ENCODE data around the gene RTTN. TPM values are rescaled to one million over a fixed set of nuclear protein-coding genes. Genes with fewer than 3 reads are reported as not detected.

RTTN gene
- total RNA-seq, 1 donor from 2014 or later = 15.8 TPM

GRCh38 chr18:70024093-70024492 lies 181.4 kb downstream of the RTTN start:
- peaks cover 5% of the 10 kb centered on the region for H3K36me3 Mint-ChIP-seq (ENCODE audit: low read depth, unreplicated experiment)
- TF ChIP-seq CTCF (IDR thresholded peaks at IDR 0.05; ENCODE audit: unreplicated experiment) = no peak
- no peak overlapping the region for H3K4me3 Mint-ChIP-seq (ENCODE audit: unreplicated experiment)
- no peaks in the 10 kb centered on the region for H3K27me3 Mint-ChIP-seq (ENCODE audit: unreplicated experiment)
- no peak overlapping the region for H3K27ac Mint-ChIP-seq (ENCODE audit: unreplicated experiment)
- H3K4me1 Mint-ChIP-seq (ENCODE audit: unreplicated experiment) = peaks cover 10% of the 10 kb centered on the region
- DNase-seq (ENCODE audit: low spot score) = no peak
- no peaks in the 10 kb centered on the region for H3K9me3 Mint-ChIP-seq (ENCODE audit: unreplicated experiment)

GRCh38 chr18:70022636-70023035 lies 182.9 kb downstream of the RTTN start:
- no peak overlapping the region for H3K27ac Mint-ChIP-seq (ENCODE audit: unreplicated experiment)

GRCh38 chr18:70021498-70021897 lies 184.0 kb downstream of the RTTN start:
- Mint-ChIP-seq H3K4me1 (ENCODE audit: unreplicated experiment) (peaks cover 29% of the 10 kb centered on the region), H3K9me3 (ENCODE audit: unreplicated experiment) (no peaks in the 10 kb centered on the region), H3K4me3 (ENCODE audit: unreplicated experiment) (no peak overlapping the region), H3K27ac (ENCODE audit: unreplicated experiment) (no peak overlapping the region), H3K36me3 (ENCODE audit: low read depth, unreplicated experiment) (peaks cover 5% of the 10 kb centered on the region), H3K27me3 (ENCODE audit: unreplicated experiment) (no peaks in the 10 kb centered on the region)
- TF ChIP-seq CTCF (IDR thresholded peaks at IDR 0.05; ENCODE audit: unreplicated experiment) = no peak
- DNase-seq (ENCODE audit: low spot score) = no peak

More at GRCh38 chr18:70022636-70023035, 182.9 kb downstream of the RTTN start:
- TF ChIP-seq CTCF (IDR thresholded peaks at IDR 0.05; ENCODE audit: unreplicated experiment) = no peak
- Mint-ChIP-seq H3K36me3 (ENCODE audit: low read depth, unreplicated experiment) (peaks cover 5% of the 10 kb centered on the region), H3K27me3 (ENCODE audit: unreplicated experiment) (no peaks in the 10 kb centered on the region), H3K4me1 (ENCODE audit: unreplicated experiment) (peaks cover 20% of the 10 kb centered on the region), H3K9me3 (ENCODE audit: unreplicated experiment) (no peaks in the 10 kb centered on the region), H3K4me3 (ENCODE audit: unreplicated experiment) (no peak overlapping the region)
- DNase-seq (ENCODE audit: low spot score) = no peak

GRCh38 chr18:70021043-70021442 lies 184.4 kb downstream of the RTTN start:
- TF ChIP-seq CTCF (IDR thresholded peaks at IDR 0.05; ENCODE audit: unreplicated experiment) = no peak
- no peak overlapping the region for H3K27ac Mint-ChIP-seq (ENCODE audit: unreplicated experiment)

GRCh38 chr18:70019991-70020390 lies 185.5 kb downstream of the RTTN start:
- no peak for TF ChIP-seq CTCF (IDR thresholded peaks at IDR 0.05; ENCODE audit: unreplicated experiment)
- no peak for DNase-seq (ENCODE audit: low spot score)
- Mint-ChIP-seq H3K36me3 (ENCODE audit: low read depth, unreplicated experiment) (peaks cover 5% of the 10 kb centered on the region), H3K9me3 (ENCODE audit: unreplicated experiment) (no peaks in the 10 kb centered on the region), H3K27ac (ENCODE audit: unreplicated experiment) (no peak overlapping the region), H3K4me1 (ENCODE audit: unreplicated experiment) (peaks cover 22% of the 10 kb centered on the region), H3K27me3 (ENCODE audit: unreplicated experiment) (no peaks in the 10 kb centered on the region), H3K4me3 (ENCODE audit: unreplicated experiment) (no peak overlapping the region)

More at GRCh38 chr18:70021043-70021442, 184.4 kb downstream of the RTTN start:
- Mint-ChIP-seq H3K36me3 (ENCODE audit: low read depth, unreplicated experiment) (peaks cover 5% of the 10 kb centered on the region), H3K9me3 (ENCODE audit: unreplicated experiment) (no peaks in the 10 kb centered on the region), H3K27me3 (ENCODE audit: unreplicated experiment) (no peaks in the 10 kb centered on the region), H3K4me3 (ENCODE audit: unreplicated experiment) (no peak overlapping the region), H3K4me1 (ENCODE audit: unreplicated experiment) (peaks cover 30% of the 10 kb centered on the region)
- DNase-seq (ENCODE audit: low spot score) = no peak

Data from endothelial cell (in vitro differentiated cells).